GM11168 (cell line): ENCODE measurements around the gene NR6A1.

ENCODE experiments used
- in situ Hi-C: fragments of 300-500 bp; cut with MboI; formaldehyde crosslinking; loops from one replicate; pipeline ENCODE4 v1.12.0; 2022; ENCODE audit warnings: low sequenced_read_pairs; ENCODE audit not compliant: unreplicated experiment

Gene NR6A1

GRCh38 chr9:124500028-124500795 is 270.9 kb downstream of the NR6A1 start:
- in situ Hi-C loops: no loop called here

- in situ Hi-C loops: no loop called here
These were observed 271.9 kb downstream of the NR6A1 start for GRCh38 chr9:124499216-124499615.

- in situ Hi-C loops: no loop called here
These were observed 272.5 kb downstream of the NR6A1 start for GRCh38 chr9:124498499-124499146.

- in situ Hi-C loops: no loop called here
These were observed 273.1 kb downstream of the NR6A1 start for GRCh38 chr9:124498040-124498439.

GRCh38 chr9:124497441-124497840 is 273.7 kb downstream of the NR6A1 start:
- in situ Hi-C loops: no loop called here

- in situ Hi-C loops: no loop called here
These were observed 274.6 kb downstream of the NR6A1 start for GRCh38 chr9:124496463-124496862.

- in situ Hi-C loops: no loop called here
These were observed 275.0 kb downstream of the NR6A1 start for GRCh38 chr9:124496075-124496449.

GRCh38 chr9:124495126-124496074 is 275.7 kb downstream of the NR6A1 start:
- in situ Hi-C loops: no loop called here

- in situ Hi-C loops: no loop called here
These were observed 277.2 kb downstream of the NR6A1 start for GRCh38 chr9:124493794-124494479.

GRCh38 chr9:124493218-124493617 is 277.9 kb downstream of the NR6A1 start:
- in situ Hi-C loops: no loop called here

- in situ Hi-C loops: no loop called here
These were observed 278.3 kb downstream of the NR6A1 start for GRCh38 chr9:124492818-124493217.

GRCh38 chr9:124491049-124491975 is 279.8 kb downstream of the NR6A1 start:
- in situ Hi-C loops: no loop called here

GRCh38 chr9:124490004-124490403 is 281.1 kb downstream of the NR6A1 start:
- in situ Hi-C loops: no loop called here

GRCh38 chr9:124489222-124489621 is 281.9 kb downstream of the NR6A1 start:
- in situ Hi-C loops: no loop called here

GRCh38 chr9:124488641-124489210 is 282.4 kb downstream of the NR6A1 start:
- in situ Hi-C loops: no loop called here

- in situ Hi-C loops: no loop called here
These were observed 283.6 kb downstream of the NR6A1 start for GRCh38 chr9:124487260-124488182.

GRCh38 chr9:124486778-124487259 is 284.3 kb downstream of the NR6A1 start:
- in situ Hi-C loops: no loop called here

GRCh38 chr9:124485936-124486335 is 285.2 kb downstream of the NR6A1 start:
- in situ Hi-C loops: no loop called here
